Liver (tissue), 3 donors: ENCODE measurements around the gene ZNF484.

Source experiments
- ATF3 ChIP-seq: IDR thresholded peaks from 2 replicates; pipeline ENCODE4 v1.6.1; 2016; ENCODE audit warnings: antibody characterized with exemption
- CTCF ChIP-seq: fragments of 150-350 bp; IDR thresholded peaks from 2 replicates; pipeline ENCODE4 v1.5.1; 2017; ENCODE audit warnings: improper control_type of control experiment, low read depth, low read length; ENCODE audit not compliant: missing input control
- FOXA1 ChIP-seq: IDR thresholded peaks from 2 replicates; pipeline ENCODE4 v1.6.1; 2016; ENCODE audit warnings: antibody characterized with exemption
- FOXA2 ChIP-seq: IDR thresholded peaks from 2 replicates; pipeline ENCODE4 v1.6.1; 2016; ENCODE audit warnings: antibody characterized with exemption
- GABPA ChIP-seq, 2 donors: IDR thresholded peaks in 1 of 2; conservative IDR thresholded peaks in 1 of 2; 2 replicates each; pipeline ENCODE4 v1.6.1; 2016; ENCODE audit warnings: antibody characterized with exemption in 2 of 2, mild to moderate bottlenecking in 1 of 2, moderate library complexity in 1 of 2
- HNF4A ChIP-seq, 2 donors: conservative IDR thresholded peaks; 2 replicates each; pipeline ENCODE4 v1.6.1; 2016; ENCODE audit warnings: antibody characterized with exemption in 2 of 2, mild to moderate bottlenecking in 2 of 2
- HNF4G ChIP-seq: IDR thresholded peaks from 2 replicates; pipeline ENCODE4 v1.6.1; 2016; ENCODE audit warnings: antibody characterized with exemption
- JUND ChIP-seq, 2 donors: IDR thresholded peaks; 2 replicates each; pipeline ENCODE4 v1.6.1; 2016; ENCODE audit warnings: antibody characterized with exemption in 2 of 2
- MAX ChIP-seq: IDR thresholded peaks from 2 replicates; pipeline ENCODE4 v1.6.1; 2016; ENCODE audit warnings: antibody characterized with exemption
- RAD21 ChIP-seq, 2 donors: IDR thresholded peaks; 2 replicates each; pipeline ENCODE4 v1.6.1; 2016; ENCODE audit warnings: antibody characterized with exemption in 2 of 2, mild to moderate bottlenecking in 2 of 2
- SP1 ChIP-seq: IDR thresholded peaks from 2 replicates; pipeline ENCODE4 v1.6.1; 2018; ENCODE audit warnings: antibody characterized with exemption, mild to moderate bottlenecking
- TAF1 ChIP-seq: conservative IDR thresholded peaks from 2 replicates; pipeline ENCODE4 v1.6.1; 2016; ENCODE audit warnings: antibody characterized with exemption, mild to moderate bottlenecking
- YY1 ChIP-seq: IDR thresholded peaks from 2 replicates; pipeline ENCODE4 v1.6.1; 2016; ENCODE audit warnings: antibody characterized with exemption, mild to moderate bottlenecking
- donor health status: healthy.
- donor health status: healthy.

- no peak for TF ChIP-seq CTCF
- no peak for TF ChIP-seq GABPA (IDR thresholded peaks at IDR 0.05 in 1 of 2, conservative IDR thresholded peaks at IDR 0.05 in 1 of 2)
- TF ChIP-seq JUND (IDR thresholded peaks at IDR 0.05): no peak
- no peak for TF ChIP-seq MAX
- TF ChIP-seq FOXA2: no peak
- no peak for TF ChIP-seq YY1
- no peak for TF ChIP-seq HNF4G
- no peak for TF ChIP-seq RAD21 (IDR thresholded peaks at IDR 0.05)
- TF ChIP-seq TAF1: no peak
- TF ChIP-seq ATF3: no peak
- no peak for TF ChIP-seq SP1
- TF ChIP-seq HNF4A (conservative IDR thresholded peaks at IDR 0.05): no peak
- TF ChIP-seq FOXA1: no peak
Observed at GRCh38 chr9:92820964-92821363, 56.9 kb downstream of the ZNF484 start.
